NCI-H2227 treated with DMSO at 0.1 percent for 48 hours (cell line): ENCODE data around the gene TMEM63A.

Experiments
- DNase-seq: peaks from one replicate; lab custom pipeline; 2025; lab: John Stamatoyannopoulos, UW

The TMEM63A gene

DNA sequence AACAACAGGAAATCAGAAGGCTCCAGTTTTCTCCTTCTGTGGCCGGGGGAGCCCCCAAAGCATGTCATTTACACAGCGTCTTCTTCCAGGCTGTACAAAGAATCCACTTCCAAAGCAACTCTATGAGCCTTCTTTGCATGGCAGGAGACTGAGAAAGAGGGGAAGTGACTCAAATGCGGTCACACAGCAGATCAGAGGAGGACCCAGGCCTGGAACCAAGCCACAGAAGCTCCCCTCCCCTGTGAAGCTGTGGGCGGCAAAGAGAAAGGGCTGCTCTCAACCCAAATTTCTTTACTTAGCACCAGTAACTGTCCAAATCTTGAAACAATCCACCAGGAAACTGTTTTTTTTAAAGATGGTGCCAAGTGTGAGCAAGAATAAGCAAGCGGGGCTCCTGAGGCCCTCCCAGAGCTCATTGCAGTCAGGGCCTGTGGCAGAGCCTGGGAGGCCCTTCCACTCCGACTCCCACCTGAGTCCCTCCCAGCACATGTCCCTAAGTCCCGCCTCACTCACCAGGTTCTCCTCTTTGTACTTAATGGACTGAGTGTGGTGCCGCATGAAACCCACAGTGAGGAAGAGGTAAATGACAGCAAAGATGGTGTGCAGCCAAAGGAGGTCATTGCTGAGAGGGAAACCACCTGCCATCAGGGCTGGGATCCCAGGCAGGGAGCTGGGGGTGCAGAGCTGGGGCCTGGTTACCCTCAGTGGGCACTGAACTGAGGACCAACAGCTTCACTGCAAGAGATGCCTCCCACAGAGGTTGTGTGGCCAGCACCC, 15.9 kb downstream of the TMEM63A start:
- DNase-seq = no peak

DNA sequence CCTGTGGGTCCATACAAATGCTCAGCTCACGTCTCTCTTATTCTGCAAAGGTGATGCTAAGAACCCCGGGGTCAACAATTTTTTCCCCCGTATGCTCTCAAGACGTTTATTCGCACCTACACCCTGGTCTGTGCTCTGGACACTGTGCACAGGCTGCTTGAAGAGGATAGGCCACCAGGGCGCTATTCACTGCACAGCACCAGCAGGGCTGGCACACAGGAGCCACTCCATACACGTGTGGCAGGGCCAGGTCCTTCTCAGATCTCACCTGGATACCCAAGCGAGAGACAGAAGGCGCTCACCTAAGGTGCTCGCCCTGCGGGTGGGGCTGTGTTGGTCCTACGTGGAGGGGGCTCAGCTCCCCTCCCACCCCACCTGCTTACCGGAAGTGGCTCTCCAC, 16.7 kb downstream of the TMEM63A start:
- DNase-seq = no peak

DNA sequence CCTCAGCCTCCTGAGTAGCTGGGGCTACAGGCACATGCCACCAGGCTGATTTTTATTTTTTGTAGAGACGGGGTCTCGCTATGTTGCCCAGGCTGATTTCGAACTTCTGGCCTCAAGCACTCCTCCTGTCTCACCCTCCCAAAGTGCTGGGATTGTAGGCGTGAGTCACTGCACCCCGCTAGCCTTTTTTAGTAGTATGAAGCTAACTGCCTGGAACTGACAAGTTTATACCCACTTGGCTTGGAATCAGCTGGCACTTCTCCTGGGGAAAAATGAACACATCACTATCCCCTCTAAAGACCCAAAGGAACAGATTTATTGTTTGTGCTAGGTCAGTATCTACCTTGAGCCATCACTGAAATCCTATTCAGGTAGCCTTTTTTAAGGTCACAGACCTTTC, 19.0 kb downstream of the TMEM63A start:
- DNase-seq = no peak

DNA sequence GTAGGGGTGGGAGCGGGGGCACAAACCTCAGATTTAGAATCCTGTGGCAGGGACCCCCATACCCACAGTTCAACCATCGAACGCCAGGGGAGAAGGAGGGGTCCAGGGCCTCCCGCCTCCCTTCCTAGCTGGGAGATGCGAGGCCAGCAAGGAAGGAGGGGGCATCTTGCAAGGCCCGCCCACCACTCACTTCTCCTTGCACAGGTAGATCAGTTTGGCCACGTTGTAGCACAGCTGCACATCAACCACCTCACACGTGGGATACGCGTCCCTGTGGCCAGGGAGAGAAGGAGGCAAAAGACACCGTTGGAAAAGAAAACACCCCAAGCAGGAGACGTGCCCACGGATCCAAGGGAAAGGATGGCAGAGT, 19.6 kb downstream of the TMEM63A start:
- no peak for DNase-seq

DNA sequence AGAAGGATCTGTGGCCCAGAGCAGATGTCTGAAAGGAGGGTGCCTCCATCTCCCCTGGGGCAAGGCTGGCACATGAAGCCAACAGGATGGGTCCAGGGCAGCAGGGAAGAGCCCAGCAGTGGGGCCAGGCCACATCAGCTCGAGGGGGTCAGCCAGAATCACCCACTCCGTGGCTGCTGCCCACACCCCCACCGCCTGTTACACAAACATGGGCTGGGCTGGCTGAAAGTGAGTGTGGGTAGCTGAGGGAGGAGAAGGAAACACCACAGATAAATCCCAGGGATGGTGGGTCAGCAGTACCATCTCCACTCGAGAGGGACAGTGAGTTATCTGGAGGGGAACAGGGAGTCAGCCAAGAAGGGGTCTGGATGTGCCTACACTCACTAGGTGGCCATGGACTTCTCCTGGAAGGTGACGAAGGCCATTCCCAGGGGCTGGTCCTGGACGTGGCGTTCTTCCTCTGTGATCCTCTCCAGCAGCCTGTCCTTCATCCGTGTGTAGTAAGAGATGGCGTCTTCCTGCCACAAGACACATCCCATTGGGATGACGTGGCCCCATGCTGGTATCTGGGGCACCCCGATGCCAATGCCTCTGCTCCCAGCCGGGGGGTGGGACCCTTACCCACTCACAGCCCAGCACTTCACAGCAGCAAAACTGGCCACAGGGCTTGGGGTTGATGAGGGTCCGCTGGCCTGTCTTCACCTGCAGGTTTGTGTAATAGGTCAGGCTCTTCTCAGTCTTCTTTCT, 20.2 kb downstream of the TMEM63A start:
- DNase-seq = no peak

DNA sequence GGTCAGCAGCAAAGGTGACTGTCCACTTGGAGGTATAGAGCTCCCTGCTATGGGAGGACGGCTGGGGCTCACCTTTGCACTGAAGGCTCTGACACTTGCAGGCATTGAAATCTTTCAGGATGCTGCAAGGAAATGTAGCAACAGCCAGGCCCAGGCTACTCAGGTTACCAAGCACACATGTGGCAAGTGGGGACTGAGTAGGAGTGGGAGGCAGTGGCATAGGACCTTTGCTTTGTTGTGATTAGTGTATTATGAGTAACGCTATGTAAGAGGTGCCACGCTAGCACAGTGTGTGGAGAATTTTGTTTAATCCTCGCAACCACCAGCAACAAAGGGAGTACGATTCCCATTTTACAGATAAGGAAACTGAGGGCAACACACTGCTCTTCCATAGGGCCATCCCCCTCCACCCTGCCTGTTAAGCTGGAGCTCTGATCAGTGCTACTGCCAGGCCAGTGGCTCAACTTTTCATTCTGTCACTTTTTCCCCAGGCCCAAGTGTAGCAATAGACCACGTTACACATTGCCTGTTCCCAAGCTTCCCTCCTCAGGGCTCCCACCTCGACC, 21.2 kb downstream of the TMEM63A start:
- DNase-seq = no peak

DNA sequence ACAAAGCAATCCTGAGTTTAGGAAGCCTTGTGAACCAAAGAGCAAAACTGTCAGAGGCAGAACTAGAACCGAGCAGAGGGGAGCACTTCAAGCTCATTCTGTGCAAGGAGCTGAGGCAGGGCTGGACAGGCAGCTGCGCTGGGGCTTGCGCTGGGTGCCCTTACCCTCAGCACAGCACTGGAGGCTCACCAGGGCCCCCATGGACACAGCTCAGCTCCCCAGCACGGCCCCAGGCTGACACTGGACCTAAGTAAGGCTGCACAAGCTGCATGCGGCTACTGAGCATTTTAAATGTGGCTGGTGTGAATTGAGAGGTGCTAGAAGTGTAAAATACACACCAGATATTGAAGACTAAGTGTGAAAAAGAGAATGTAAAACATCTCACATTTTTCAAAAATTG, 22.1 kb downstream of the TMEM63A start:
- DNase-seq = no peak

DNA sequence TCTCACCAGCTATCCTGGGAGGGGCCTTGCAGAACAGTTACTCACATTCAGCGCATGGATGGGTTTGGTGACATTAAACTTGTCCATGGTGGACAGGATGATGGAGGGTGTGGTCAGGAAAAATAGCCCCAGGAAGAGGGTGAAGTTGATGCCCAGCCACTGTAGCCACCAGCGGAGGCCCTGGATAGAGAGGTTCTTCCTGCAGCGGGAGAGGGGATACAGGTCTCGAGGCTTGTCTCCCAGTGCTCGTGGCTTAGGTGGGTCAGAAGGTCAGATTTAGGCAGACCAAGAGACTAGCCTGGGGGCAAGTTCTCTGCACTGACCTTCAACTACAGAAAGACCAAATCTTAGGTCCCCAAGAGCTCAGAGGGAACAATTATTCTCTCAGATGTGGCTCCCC, 23.0 kb downstream of the TMEM63A start:
- DNase-seq = no peak

DNA sequence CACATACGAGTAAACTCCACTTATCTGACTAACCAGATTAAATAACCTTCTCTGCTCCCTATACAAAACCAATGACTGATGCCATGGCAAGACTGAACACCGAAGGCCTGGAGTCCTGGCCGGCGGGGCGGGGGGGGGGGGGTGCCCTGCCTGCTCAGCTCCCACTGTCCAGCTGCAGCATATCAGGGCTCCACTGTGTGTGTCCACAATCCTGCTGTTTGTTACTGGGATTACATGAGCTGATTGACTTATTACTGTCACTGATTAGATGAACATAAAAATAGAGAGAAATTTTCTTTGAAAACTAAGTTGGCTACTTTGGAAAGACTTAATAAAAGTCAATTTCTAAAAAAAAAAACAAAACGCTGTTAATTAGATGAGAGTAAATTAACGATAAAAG, 24.9 kb downstream of the TMEM63A start:
- no peak for DNase-seq

DNA sequence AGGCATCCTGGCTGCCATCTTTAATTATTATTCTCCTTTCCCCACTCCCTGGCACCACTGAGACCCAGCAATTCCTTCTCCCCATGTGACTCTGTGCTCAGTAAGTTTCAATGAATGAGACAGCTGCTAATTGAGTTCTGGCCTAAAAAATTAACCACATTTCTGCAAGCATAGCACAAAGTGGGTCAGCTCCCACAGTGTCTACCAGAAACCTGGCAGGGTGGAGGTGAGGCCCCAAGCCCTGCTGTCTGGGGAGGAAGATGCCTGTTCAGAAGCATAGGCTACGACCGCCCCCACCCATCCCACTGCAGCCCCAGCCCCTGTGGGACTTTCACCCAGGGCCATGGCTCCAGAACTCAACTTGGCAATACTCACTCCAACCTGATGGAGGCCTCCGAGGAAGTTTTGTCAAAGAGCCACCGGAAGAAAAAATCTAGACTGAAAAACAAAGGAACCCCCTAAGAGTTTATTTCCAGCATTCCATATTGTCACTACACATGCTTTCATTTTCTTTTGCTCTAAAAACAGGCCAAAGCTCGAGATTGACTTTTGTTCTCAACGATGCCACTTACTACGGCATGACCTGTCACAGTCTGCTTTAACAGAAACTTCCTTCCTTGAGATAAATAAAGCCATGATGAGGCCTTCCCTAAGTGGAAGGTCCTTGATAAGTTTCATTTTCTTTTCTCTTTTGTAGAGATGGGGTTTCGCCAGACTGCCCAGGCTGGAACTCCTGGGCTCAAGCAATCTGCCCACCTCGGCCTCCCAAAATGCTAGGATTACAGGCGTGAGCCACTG, 26.5 kb downstream of the TMEM63A start:
- no peak for DNase-seq

DNA sequence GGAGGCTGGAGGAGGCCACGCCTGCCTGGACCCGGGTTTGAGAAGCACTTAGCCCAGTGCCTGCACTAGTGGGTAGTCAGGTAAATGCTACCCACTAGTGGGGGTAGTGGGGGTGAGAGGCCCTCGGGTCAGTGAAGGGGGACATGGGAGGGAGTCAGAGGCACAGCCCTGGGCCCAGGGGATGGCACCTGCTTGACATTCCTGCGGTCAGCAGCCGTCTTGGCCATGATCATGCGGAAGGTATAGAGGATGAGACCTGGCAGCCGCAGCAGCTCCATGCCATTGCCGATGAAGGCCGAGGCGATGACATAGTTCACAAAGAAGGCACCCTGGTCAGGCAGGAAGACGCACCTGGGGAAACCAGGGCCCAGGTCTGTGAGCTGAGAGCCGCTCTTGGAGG, 28.7 kb downstream of the TMEM63A start:
- DNase-seq = no peak

DNA sequence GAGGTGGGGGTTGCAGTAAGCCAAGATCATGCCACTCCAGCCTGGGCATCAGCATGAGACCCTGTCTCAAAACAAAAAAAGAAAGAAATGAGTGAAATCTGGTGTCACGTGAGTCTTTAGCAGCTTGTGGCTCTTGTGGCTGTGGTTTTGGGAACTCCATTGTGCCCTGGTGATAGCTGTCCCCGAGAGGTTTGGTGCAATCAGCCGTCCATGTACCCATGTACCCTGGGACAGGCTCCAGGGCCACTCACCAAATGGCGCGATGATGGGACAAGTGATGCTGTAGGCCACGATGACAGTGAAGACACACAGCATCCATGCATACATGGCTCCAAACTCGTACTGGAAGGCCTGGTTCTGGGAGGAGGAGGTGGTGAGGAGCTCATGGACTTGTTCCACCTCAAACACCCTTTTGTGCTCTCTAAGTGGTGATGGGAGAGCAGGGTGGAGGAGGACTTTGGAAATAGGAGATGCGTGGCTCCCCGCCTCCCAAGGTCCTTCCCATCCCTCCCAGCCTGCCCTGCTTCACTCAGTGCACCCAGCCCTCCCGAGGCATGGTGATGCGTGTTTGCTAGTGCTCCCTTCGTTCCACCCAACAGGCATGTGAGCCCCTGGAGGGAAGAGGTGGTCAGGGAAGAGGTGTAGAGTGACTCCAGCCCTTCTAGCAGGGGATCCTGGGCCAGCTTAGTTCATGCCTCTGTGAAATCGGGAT, 29.6 kb downstream of the TMEM63A start:
- DNase-seq = no peak

DNA sequence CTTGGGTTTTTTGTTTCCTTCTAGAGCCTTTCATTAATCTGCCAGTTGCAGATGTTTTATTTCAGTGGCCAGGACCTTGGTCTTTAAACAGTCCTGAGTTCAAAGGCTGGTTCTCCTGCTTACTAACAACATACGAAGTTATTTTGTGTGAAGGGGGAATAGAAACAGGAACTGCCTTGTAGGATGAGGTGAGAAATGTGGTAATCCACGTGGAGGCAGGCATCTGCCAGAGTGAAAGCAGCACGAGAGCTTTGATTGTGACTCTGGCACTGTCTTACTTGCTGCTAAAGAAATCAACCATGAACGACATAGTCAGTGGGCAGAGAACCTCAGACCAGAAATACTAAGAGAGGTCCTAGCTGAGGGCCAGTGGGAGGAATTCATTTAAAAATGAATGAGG, 30.4 kb downstream of the TMEM63A start:
- DNase-seq = no peak

DNA sequence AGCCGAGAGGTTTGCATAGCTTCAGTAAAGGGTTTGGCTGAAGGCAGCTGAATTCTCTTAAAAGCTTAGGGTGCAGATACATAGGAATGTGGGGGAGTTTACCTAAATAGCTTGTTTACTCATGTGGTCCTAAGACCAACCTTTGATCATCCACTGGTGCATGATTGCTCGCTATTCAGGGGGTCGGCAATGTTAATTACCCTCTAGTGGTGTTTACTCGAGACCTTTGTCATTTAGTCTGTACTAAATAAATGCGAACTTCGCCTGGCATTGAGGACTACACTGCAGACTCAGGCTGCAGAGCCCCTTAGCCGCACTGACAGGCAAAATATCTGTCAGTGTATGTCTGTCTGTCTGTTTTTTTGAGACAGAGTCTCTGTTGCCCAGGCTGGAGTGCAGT, 31.8 kb downstream of the TMEM63A start:
- no peak for DNase-seq

DNA sequence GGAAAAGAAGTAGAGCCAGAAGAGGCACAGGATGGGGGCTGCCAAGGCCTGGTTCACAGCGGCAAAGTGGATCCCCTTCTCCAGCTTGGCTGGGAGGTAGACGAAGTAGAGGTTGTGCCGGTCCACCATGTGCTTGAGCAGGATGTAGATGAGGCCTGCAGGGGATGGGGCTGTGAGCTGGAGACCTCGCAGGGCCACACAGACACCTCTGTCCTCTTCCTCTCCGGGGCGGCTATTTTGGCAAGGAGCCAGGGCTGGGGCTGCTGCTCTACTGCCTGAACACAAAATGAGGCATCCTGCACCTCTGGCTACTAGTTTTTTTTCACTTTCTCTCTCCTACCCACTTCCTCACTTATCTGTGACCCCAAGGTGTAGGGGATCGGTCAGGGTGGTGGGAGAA, 32.3 kb downstream of the TMEM63A start:
- DNase-seq = no peak

DNA sequence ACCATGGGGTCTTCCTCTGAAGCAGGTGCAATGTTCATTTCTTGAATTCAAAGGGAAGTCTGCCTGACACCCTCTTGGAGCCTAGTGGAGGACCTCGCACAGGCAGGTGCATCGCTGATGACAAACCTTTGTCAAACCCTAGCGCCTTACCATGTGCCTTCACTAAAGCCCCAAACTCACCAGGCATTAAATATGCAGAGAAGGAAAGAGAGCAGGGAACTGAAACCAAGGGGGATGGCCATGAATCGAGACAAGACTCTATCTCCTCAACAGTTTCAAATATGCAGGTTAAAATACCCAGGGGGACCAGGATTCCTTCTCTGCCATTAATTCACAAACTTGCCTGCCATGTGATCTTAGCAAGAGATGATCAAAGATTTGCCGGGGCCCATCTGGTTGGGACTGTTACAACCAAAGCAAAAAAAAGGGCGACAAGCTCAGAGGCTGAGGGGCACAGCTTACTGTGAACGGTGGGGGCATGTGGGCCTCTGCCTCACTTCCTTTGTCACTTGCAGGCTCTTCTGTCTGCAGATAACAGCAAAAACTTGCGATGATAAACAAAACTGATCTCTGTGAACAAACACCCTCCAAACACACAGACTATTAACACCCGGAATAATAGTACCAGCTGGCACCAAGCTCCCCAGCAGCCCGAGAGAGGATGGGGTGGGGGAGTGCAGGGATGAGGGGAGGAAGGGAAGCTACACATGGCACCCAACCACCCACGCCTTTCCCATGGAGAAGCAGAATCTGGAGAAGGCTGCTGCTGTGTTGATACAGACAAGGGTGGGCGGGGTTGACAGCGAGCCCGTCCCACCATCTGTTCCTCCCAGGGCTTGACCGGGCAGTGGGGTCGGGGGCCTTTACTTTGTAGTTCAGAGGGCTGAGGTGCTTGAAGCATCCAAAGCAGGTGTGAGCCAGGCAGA, 33.9 kb downstream of the TMEM63A start:
- DNase-seq = no peak

DNA sequence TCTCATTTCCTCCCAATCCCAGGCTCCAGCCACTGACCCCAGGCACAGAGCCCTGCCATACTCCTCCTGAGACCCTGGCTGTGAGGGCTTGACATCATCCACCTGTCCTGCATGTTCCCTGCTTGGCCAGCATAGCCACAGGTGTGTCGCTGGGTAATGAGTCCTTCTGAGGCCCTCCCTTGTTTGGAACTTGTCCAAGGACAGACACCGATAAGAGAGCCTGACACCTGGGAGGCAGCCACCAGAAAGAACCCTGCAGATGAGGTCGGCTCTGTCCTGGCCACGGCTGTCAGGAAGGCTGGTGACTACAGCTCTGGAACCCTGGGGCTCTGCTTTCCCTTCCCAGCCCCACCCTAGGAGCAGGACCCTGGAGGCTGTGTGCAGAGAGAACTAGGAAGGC, 34.6 kb downstream of the TMEM63A start:
- no peak for DNase-seq

DNA sequence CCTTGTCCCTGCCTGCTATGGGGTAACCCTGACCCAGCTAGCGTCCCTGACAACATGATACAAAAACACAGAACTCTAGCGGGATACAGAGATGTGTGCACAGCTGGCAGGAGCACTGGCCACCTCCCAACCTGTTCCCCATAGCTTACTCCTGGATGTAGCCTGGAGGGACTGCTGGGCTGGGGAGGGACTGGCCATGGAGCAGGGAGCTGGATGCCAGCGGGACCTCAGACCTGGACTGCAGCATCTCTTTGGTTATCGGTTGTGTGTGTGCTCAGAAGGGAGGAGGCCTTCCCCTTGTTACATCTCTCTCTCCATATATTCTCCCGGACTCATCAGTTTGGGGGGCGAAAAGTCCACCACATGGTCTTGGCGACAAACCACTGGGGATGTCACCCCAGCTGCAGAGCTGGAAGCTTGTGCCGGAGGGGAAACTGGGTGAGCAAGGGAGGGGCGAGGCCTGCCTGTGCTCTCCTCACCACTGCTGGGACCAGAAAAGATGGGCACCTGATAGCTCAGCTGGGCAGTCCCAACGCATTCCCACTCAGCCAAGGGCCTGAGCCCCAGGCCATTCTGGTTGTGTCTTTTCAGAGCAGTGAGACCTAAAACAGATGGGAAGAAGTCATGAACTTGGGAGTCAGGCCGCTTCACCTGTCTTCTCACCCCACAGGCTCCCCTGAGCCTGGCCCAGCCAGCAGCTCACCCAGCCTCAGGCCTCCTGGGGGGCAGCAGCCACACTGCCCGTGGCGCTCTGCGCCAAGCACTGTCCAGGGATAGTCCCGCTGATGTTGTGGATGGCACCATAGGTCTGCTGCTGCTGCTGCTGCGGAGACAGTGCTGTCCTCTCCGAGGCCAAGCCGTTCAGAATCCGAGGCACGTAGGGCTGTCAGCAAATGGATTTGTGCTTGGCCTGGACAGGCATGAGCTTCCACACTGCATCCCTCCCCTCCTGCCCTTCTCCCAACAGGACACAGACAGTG, 35.6 kb downstream of the TMEM63A start:
- no peak for DNase-seq

DNA sequence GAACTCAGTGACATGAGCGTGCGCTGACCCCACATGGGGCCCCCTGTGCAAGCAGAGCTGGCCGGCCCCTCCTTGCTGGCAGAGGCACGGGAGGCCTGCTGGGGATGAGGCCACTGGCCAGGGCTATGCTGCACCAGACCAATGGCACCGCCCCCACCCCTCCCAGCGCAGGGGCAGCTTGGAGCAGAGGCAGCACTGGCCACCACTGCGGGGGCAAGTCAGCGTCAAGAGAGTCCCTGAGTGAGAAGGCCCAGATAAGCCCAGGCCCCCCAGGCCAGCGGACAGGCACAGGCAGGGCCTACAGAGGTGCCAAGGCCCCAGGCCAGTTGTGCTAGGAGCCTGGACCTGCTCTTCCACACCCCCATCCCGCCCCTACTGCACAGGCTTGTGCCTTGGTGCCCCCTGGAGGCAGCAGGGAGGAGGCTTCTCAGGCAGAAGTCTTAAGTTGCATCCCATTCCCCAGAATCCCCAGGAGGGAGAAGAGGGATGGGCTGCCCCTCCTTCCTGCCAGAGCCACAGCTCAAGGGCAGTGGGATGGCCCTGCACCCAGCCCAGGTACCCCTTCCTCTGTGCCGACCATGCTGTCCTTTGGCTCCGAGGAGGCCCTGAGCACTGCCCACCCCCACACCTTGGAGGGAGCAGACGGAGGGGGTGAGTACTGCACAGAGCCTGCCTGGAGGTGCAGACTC, 36.5 kb downstream of the TMEM63A start:
- DNase-seq = no peak
